HepG2 (cell line): ENCODE results near the gene PCDHGA5. TPM values are rescaled to one million over a fixed set of nuclear protein-coding genes. Genes with fewer than 3 reads are reported as not detected.
"Not testable (repeated sequence)": the region's sequence is repeated elsewhere in the genome, so short reads cannot be mapped to it uniquely, and the experiment has no call there.

Source experiments
- ATAC-seq: fragments of 200-7000 bp; cut with Tn5 transposase; 3 replicates; pipeline ENCODE4 v1.9.1; 2020; ENCODE audit warnings: mild to moderate bottlenecking, moderate library complexity
- BruUV-seq: library from RNA; stranded (reverse); fragments of 400-500 nt; replicated peaks from 2 replicates; lab custom pipeline; 2021; lab: Mats Ljungman, UMichigan
- CTCF ChIA-PET: fragments of 300-600 bp; formaldehyde crosslinking; extraction: SDS; loops from one replicate; lab custom pipeline; 2021; ENCODE audit warnings: low total read pairs, inconsistent platforms, low intra/inter-chr PET ratio; lab: Yijun Ruan, JAX
- POLR2A ChIA-PET: fragments of 350-600 bp; sonication (Branson Sonifier 250); formaldehyde crosslinking; loops from one replicate; lab custom pipeline; 2020; ENCODE audit warnings: antibody characterized with exemption, inconsistent platforms; lab: Yijun Ruan, JAX
- DNase-seq: peaks from one replicate; pipeline ENCODE4 v3.0.0-alpha.2; 2015; ENCODE audit warnings: low spot score
- FAIRE-seq: peaks from 3 replicates; lab custom pipeline; 2011; peaks lifted over from hg19 to GRCh38; lab: Jason Lieb, UNC
- H2AFZ ChIP-seq: one replicate; pipeline ENCODE4 v1.6.1; 2011; ENCODE audit warnings: low read length, inconsistent platforms
- H3K27ac ChIP-seq: fragments of 300-600 bp; 3 replicates; pipeline ENCODE4 v1.8.0; 2011; ENCODE audit warnings: mixed run types, mild to moderate bottlenecking, mixed read lengths, low read length, inconsistent platforms; ENCODE audit not compliant: insufficient read depth; ENCODE audit errors: extremely low read length
- H3K27me3 ChIP-seq, 2 experiments: fragments of 200-600 bp in 1 of 2; 2 replicates in 1 of 2; 3 replicates in 1 of 2; pipeline versions ENCODE4 v1.6.0 to v1.8.0; 2011; ENCODE audit warnings: low read length in 2 of 2, mild to moderate bottlenecking in 2 of 2, moderate library complexity in 2 of 2, inconsistent platforms in 1 of 2; ENCODE audit not compliant: insufficient read depth in 2 of 2, control insufficient read depth in 1 of 2
- H3K36me3 ChIP-seq, 2 experiments: fragments of 200-600 bp in 1 of 2; replicated peaks in 1 of 2; 2 replicates in 1 of 2; 3 replicates in 1 of 2; pipeline versions ENCODE4 v1.5.1 to v1.8.0; 2011; ENCODE audit warnings: low read length in 2 of 2, inconsistent platforms in 1 of 2; ENCODE audit not compliant: insufficient read depth in 2 of 2, control insufficient read depth in 1 of 2
- H3K4me1 ChIP-seq: 2 replicates; pipeline ENCODE4 v1.5.1; 2012; ENCODE audit warnings: low read length, inconsistent platforms; ENCODE audit not compliant: insufficient read depth
- H3K4me2 ChIP-seq: 2 replicates; pipeline ENCODE4 v1.6.0; 2011; ENCODE audit warnings: low read depth, low read length, inconsistent platforms
- H3K4me3 ChIP-seq, 3 experiments: fragments of 200-600 bp in 1 of 3; sonication (generic), shearing (Covaris generic) in 1 of 3; replicated peaks in 1 of 3; 2 replicates each; pipeline ENCODE4 v1.5.1; 2011 to 2016; ENCODE audit warnings: low read length in 3 of 3, inconsistent platforms in 2 of 3, low read depth in 2 of 3, mild to moderate bottlenecking in 2 of 3, control low read depth in 1 of 3, mixed read lengths in 1 of 3; ENCODE audit not compliant: insufficient read depth in 1 of 3
- H3K79me2 ChIP-seq: one replicate; pipeline ENCODE4 v1.6.1; 2011; ENCODE audit warnings: low read length, inconsistent platforms; ENCODE audit not compliant: insufficient read depth
- H3K9ac ChIP-seq: 2 replicates; pipeline ENCODE4 v1.6.0; 2011; ENCODE audit warnings: mild to moderate bottlenecking, low read depth, low read length, inconsistent platforms; ENCODE audit not compliant: insufficient read depth
- H3K9me3 ChIP-seq: 2 replicates; pipeline ENCODE4 v1.5.1; 2012; ENCODE audit warnings: mild to moderate bottlenecking, low read length
- H4K20me1 ChIP-seq: 2 replicates; pipeline ENCODE4 v1.6.0; 2011; ENCODE audit warnings: inconsistent platforms, mild to moderate bottlenecking, low read length, moderate library complexity; ENCODE audit not compliant: insufficient read depth
- FOXC1 ChIP-seq: sonication (generic); formaldehyde crosslinking; IDR thresholded peaks from 2 replicates; pipeline ENCODE4 v1.8.0; 2022; ENCODE audit warnings: mild to moderate bottlenecking, missing genetic modification reagents, borderline replicate concordance
- WGBS: methylation state at CpG from one replicate; pipeline ENCODE4 v1.1.6; 2017; ENCODE audit warnings: low lambda C conversion rate; 5-methylcytosine and 5-hydroxymethylcytosine counted together
- in situ Hi-C: cut with HindIII; loops from 2 replicates; pipeline ENCODE4 v1.10.0; 2017; ENCODE audit warnings: low pct_unique_long_range_greater_than_20kb; ENCODE audit not compliant: extremely low pct_ligation_motif_present
- intact Hi-C: fragments of 100-400 bp; cut with micrococcal nuclease; formaldehyde crosslinking; loops from one replicate; pipeline ENCODE4 v1.10.0; 2022; ENCODE audit not compliant: unreplicated experiment
- polyA plus RNA-seq, 8 experiments: library from polyadenylated mRNA; depleted of rRNA in 3 of 8; stranded (reverse) in 7 of 8; unstranded in 1 of 8; fragments of >200 nt; fragmentation: Illumina TruSeq in 4 of 8; extraction: Trizol in 4 of 8; gene quantifications; 2 replicates each; pipeline versions ENCODE4 v1.2.1 to v1.2.3, GENCODE V29; 2011 to 2016; ENCODE audit warnings: low read depth in 4 of 8, missing spikeins in 1 of 8, mixed read lengths in 1 of 8; ENCODE audit not compliant: insufficient read depth in 1 of 8
- total RNA-seq, 5 experiments: library from RNA; depleted of rRNA; stranded (reverse); fragments of >200 nt; fragmentation: Illumina TruSeq; extraction: Trizol; gene quantifications; 2 replicates each; pipeline ENCODE4 v1.2.3, GENCODE V29; 2016; ENCODE audit warnings: low read depth in 1 of 5

Gene PCDHGA5
- total and polyA plus RNA-seq, 2 of the 13 experiments (the other 11 are each of a cell fraction or from before 2014, with no cell fraction given): 0.27 to 0.32 TPM

- ATAC-seq: no peak
- POLR2A ChIA-PET: no interaction called here
- Histone ChIP-seq H3K4me1 (no peaks in the 10 kb centered on the region), H3K9ac (no peak overlapping the region), H3K36me3 (no peaks in the 10 kb centered on the region), H3K4me2 (no peak overlapping the region), H3K27me3 (no peaks in the 10 kb centered on the region), H3K79me2 (no peaks in the 10 kb centered on the region), H3K27ac (no peak overlapping the region), H3K9me3 (peaks cover 6% of the 10 kb centered on the region; the same call in 1 of the 2 replicates), H2AFZ (no peak overlapping the region), H3K4me3 (no peak overlapping the region), H4K20me1 (no peaks in the 10 kb centered on the region)
- WGBS: 77% methylated on average over 22 of the region's 25 CpGs
- BruUV-seq: no TSS peak
- no peak for TF ChIP-seq FOXC1 (CRISPR knock-in tag)
- FAIRE-seq: no peak
- CTCF ChIA-PET: interaction anchor here (1.2 to 1.4 kb wide), 2 partner anchors 111 to 144 kb away, joined by 4 to 5 read pairs; no protein-coding TSS in a partner anchor
- intact Hi-C loops (no loop called here), in situ Hi-C loops (no loop called here)
- DNase-seq: no peak
Observed at GRCh38 chr5:141413540-141414069, 49.6 kb downstream of the PCDHGA5 start.

- intact Hi-C loops, FAIRE-seq, H3K36me3 ChIP-seq, H3K4me1 ChIP-seq, POLR2A ChIA-PET, H3K79me2 ChIP-seq, H3K4me3 ChIP-seq, CTCF ChIA-PET, H2AFZ ChIP-seq, H3K27ac ChIP-seq, H3K9ac ChIP-seq, ATAC-seq, BruUV-seq, H4K20me1 ChIP-seq, DNase-seq, H3K4me2 ChIP-seq, H3K27me3 ChIP-seq: not testable (repeated sequence)
- WGBS: 80% methylated on average over 20 of the region's 46 CpGs
- peaks cover 14% of the 10 kb centered on the region; the same call in 1 of the 2 replicates for H3K9me3 ChIP-seq
- in situ Hi-C loops: loop anchor here (5.0 kb wide), 2 partner anchors 108 to 148 kb away; no protein-coding TSS in a partner anchor
Observed at GRCh38 chr5:141414548-141415274, 50.7 kb downstream of the PCDHGA5 start.

GRCh38 chr5:141415275-141415618 is 51.3 kb downstream of the PCDHGA5 start:
- ATAC-seq, H3K4me2 ChIP-seq, DNase-seq, H3K79me2 ChIP-seq, H3K9ac ChIP-seq, intact Hi-C loops, H4K20me1 ChIP-seq, H3K27me3 ChIP-seq, H3K4me1 ChIP-seq, H2AFZ ChIP-seq, H3K36me3 ChIP-seq, CTCF ChIA-PET, H3K4me3 ChIP-seq, BruUV-seq, POLR2A ChIA-PET, FAIRE-seq, H3K27ac ChIP-seq: not testable (repeated sequence)
- in situ Hi-C loops: loop anchor here (5.0 kb wide), 2 partner anchors 107 to 147 kb away; no protein-coding TSS in a partner anchor
- peaks cover 17% of the 10 kb centered on the region; the same call in 1 of the 2 replicates for H3K9me3 ChIP-seq
- WGBS: 55% methylated on average over 15 of the region's 24 CpGs
